ENCODE data around the gene GHRHR. TPM values are rescaled to one million over a fixed set of nuclear protein-coding genes. Genes with fewer than 3 reads are reported as not detected.

Gene GHRHR
- polyA plus RNA-seq, 3 donors, result not detected

DNA sequence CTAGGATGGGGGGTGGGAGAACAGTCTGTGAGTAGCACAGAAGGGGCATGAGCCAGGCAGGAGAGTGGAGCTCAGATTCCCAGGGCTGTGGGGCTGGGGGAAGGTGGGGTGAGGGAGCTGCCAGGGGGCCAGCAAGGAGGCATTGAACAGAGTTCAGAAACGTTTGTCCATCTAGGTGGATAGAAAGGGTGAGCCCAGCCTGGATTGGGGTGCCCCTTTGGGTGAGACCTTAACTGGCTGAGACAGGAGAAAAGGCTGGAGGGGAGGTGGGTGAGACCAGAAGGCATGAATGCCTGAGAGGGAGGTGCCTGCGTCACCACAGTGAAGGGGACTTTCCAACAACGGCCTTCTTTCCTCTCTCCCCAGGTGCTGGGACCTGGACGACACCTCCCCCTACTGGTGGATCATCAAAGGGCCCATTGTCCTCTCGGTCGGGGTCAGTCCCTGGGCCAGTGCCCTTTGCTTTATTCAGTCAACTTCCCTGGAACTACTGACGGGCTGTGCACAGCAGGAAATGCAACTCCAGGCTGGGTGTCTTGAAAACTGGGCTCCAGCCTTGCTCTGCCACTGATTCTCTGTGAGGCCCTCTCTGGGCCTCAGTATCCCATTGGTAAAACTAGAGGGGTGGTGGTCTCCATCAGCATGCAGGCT is 11.0 kb downstream of the GHRHR start:
- intact Hi-C loops (cut with micrococcal nuclease), result no loop called here
- Mint-ChIP-seq H3K36me3 (no peaks in the 10 kb centered on the region), H3K4me3 (no peak overlapping the region), H3K4me1 (no peaks in the 10 kb centered on the region), H3K27ac (no peak overlapping the region), H3K27me3 (ENCODE audit: low read depth in 3 of 3) (peaks cover 4 to 17% (median 15%) of the 10 kb centered on the region in 3 donors), H3K9me3 (peaks cover 0 to 1% (median 0%) of the 10 kb centered on the region in 7 donors)
- H3K4me2 ChIP-seq (replicated peaks; ENCODE audit: extremely low read depth, low read length, poor library complexity, severe bottlenecking), result no peak overlapping the region
- H3K9ac ChIP-seq (ENCODE audit: insufficient read depth, low read length, poor library complexity, severe bottlenecking), result no peak overlapping the region
- H3K27me3 ChIP-seq (ENCODE audit: control insufficient read depth in 2 of 2, insufficient read depth in 2 of 2, low read length in 2 of 2), result no peaks in the 10 kb centered on the region
- peak in 2 of 3 donors; percentile 2 to 45 for DNase-seq
- 39% methylated on average over 5 of the region's 7 CpGs for WGBS (ENCODE audit: insufficient coverage)
- H4K20me1 ChIP-seq (ENCODE audit: insufficient read depth, low read length), result no peaks in the 10 kb centered on the region
- H3K4me3 ChIP-seq (replicated peaks in 1 of 3; ENCODE audit: low read depth in 2 of 3, low read length in 3 of 3), result no peak overlapping the region
- H3K79me2 ChIP-seq (ENCODE audit: insufficient read depth, low read length), result no peaks in the 10 kb centered on the region
- TF ChIP-seq, protein P1, sequence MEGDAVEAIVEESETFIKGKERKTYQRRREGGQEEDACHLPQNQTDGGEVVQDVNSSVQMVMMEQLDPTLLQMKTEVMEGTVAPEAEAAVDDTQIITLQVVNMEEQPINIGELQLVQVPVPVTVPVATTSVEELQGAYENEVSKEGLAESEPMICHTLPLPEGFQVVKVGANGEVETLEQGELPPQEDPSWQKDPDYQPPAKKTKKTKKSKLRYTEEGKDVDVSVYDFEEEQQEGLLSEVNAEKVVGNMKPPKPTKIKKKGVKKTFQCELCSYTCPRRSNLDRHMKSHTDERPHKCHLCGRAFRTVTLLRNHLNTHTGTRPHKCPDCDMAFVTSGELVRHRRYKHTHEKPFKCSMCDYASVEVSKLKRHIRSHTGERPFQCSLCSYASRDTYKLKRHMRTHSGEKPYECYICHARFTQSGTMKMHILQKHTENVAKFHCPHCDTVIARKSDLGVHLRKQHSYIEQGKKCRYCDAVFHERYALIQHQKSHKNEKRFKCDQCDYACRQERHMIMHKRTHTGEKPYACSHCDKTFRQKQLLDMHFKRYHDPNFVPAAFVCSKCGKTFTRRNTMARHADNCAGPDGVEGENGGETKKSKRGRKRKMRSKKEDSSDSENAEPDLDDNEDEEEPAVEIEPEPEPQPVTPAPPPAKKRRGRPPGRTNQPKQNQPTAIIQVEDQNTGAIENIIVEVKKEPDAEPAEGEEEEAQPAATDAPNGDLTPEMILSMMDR (IDR thresholded peaks at IDR 0.05), result peak; percentile 68
- H2AFZ ChIP-seq (ENCODE audit: insufficient read depth, low read depth, low read length, poor library complexity, severe bottlenecking), result no peak overlapping the region
- H3K9me3 ChIP-seq (replicated peaks in 1 of 2; ENCODE audit: control insufficient read depth in 1 of 2, insufficient read depth in 1 of 2, low read length in 2 of 2), result no peaks in the 10 kb centered on the region
- H3K4me1 ChIP-seq (ENCODE audit: control insufficient read depth in 1 of 2, insufficient read depth in 2 of 2, low read length in 2 of 2), result no peaks in the 10 kb centered on the region
- H3K36me3 ChIP-seq (replicated peaks in 1 of 2; ENCODE audit: control insufficient read depth in 1 of 2, insufficient read depth in 2 of 2, low read length in 2 of 2), result no peaks in the 10 kb centered on the region
- H3K27ac ChIP-seq (ENCODE audit: low read depth in 1 of 2, low read length in 2 of 2), result no peak overlapping the region

- Histone ChIP-seq H3K27ac (ENCODE audit: low read depth in 1 of 2, low read length in 2 of 2) (no peak overlapping the region), H3K36me3 (replicated peaks in 1 of 2; ENCODE audit: control insufficient read depth in 1 of 2, insufficient read depth in 2 of 2, low read length in 2 of 2) (no peaks in the 10 kb centered on the region), H3K4me2 (replicated peaks; ENCODE audit: extremely low read depth, low read length, poor library complexity, severe bottlenecking) (no peak overlapping the region), H3K27me3 (ENCODE audit: control insufficient read depth in 2 of 2, insufficient read depth in 2 of 2, low read length in 2 of 2) (no peaks in the 10 kb centered on the region), H4K20me1 (ENCODE audit: insufficient read depth, low read length) (no peaks in the 10 kb centered on the region), H3K4me1 (ENCODE audit: control insufficient read depth in 1 of 2, insufficient read depth in 2 of 2, low read length in 2 of 2) (no peaks in the 10 kb centered on the region), H3K9ac (ENCODE audit: insufficient read depth, low read length, poor library complexity, severe bottlenecking) (no peak overlapping the region), H3K4me3 (replicated peaks in 1 of 3; ENCODE audit: low read depth in 2 of 3, low read length in 3 of 3) (no peak overlapping the region), H3K9me3 (replicated peaks in 1 of 2; ENCODE audit: control insufficient read depth in 1 of 2, insufficient read depth in 1 of 2, low read length in 2 of 2) (no peaks in the 10 kb centered on the region), H3K79me2 (ENCODE audit: insufficient read depth, low read length) (no peaks in the 10 kb centered on the region), H2AFZ (ENCODE audit: insufficient read depth, low read depth, low read length, poor library complexity, severe bottlenecking) (no peak overlapping the region)
- intact Hi-C loops (cut with micrococcal nuclease), result no loop called here
- Mint-ChIP-seq H3K4me1 (no peaks in the 10 kb centered on the region), H3K27me3 (ENCODE audit: low read depth in 3 of 3) (peaks cover 1 to 16% (median 15%) of the 10 kb centered on the region in 3 donors), H3K4me3 (no peak overlapping the region), H3K36me3 (no peaks in the 10 kb centered on the region), H3K9me3 (peaks cover 0 to 1% (median 0%) of the 10 kb centered on the region in 7 donors), H3K27ac (peak overlapping the region in 1 of 7 donors; percentile 20)
- DNase-seq, result no peak
- TF ChIP-seq, protein P1 (IDR thresholded peaks at IDR 0.05), result no peak
- 90% methylated on average over 3 of the region's 5 CpGs for WGBS (ENCODE audit: insufficient coverage)
Measured at GRCh38 chr7:30975256-30975899, 11.6 kb downstream of the GHRHR start.

Measured in CD14-positive monocyte (primary cell).